ENCODE results near the gene XDH.

The XDH gene

GRCh38 chr2:31402388-31402787 is 12.2 kb downstream of the XDH start:
- DNase-seq (ENCODE audit: low spot score), result no peak

DNA sequence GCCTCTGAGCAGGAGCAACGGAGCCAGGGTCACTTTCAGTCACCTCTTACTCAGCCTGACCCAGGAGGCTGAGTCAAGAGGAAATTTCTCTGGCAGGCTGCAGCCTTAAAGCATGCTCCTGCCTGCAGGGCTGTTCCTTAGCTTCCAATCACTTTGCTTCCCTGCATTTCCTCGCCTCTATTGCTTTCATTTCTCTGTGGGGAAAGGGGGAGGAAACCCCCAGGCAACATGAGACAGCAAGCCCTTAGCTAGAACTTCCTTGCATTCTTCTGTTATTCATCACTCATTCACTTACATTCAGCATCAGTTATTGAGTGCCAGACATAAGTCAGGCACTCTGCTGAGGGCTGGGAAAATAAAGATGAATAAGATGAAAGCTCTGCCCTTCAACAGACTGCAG is 13.0 kb downstream of the XDH start:
- DNase-seq (ENCODE audit: low spot score), result no peak

DNA sequence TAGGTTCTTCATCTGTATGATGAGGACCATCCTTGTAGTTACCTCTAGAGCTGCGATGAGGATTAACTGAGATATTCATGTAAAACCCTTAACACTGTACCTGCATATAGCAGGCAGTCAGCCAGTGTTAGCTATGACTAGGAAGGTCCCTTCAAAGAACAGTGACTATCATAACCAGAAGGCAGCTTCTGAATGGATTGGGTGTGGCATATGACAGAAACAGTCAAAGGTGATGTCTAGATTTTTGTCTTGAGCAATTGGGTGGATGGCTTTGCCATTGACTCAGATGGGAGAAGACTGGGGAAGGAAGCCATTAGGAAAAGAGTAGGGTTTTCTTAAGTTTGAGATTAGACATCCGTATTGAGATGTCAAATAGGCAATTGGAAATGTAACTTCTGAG is 15.7 kb downstream of the XDH start:
- DNase-seq (ENCODE audit: low spot score), result no peak

DNA sequence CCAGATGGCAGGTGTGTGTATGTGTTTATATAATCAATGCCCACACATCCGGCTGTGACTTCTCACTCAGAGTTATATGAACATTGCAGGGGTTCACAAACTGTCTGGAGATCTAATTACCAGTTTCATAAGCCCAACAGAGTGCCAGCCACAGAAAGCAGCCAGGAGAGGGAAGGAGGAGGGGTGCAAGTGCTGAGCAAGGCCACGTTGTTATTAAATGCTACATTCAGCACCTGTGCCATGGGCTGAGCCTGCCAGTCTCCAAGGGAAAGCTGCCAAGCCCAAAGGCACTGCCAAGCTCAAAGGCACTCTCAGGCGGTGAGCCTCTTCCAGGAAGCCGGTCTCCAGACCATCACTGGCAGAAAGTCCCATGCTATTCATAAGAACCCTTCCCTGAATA is 17.4 kb downstream of the XDH start:
- DNase-seq (ENCODE audit: low spot score), result peak; percentile 40

- DNase-seq (ENCODE audit: low spot score), result no peak
Observed at GRCh38 chr2:31390324-31390723, 24.2 kb downstream of the XDH start.

- no peak for DNase-seq (ENCODE audit: low spot score)
Observed at GRCh38 chr2:31388736-31389135, 25.8 kb downstream of the XDH start.

DNA sequence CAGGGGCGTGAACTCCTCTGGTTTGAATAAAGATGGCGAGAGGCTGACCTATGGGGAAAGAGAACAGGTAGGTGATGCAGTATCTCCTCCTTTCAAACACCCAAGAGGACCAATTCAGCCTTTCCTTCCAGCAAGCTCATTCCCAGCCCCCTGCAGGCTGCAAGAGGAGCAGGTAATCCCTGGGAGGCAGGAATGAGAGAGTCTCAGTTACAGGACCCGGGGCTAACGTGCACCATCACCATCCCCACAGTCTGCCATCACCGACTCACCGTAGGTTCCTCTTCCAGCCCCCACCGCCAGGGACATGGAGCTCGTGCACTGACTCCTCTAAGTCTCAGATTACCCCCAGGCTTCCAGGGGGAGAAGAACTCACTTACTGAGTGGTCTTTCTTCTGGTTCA is 26.7 kb downstream of the XDH start:
- no peak for DNase-seq (ENCODE audit: low spot score)

DNA sequence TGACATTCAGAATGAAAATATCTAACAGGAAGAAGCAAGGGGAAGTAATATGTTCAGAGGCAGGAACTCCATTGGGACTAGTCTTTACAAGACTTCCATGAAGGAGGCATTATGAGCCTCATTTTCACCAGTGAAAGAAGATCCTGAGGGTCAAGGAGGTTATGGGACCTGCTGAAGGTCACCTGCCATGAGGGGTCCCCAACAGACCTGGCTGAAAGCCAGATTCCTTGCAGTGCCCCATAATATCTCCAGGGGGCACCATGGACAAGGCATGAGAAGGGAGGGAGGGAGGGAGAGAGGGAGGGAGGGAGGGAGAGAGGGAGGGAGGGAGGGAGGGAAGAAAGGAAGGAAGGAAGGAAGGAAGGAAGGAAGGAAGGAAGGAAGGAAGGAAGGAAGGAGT is 27.9 kb downstream of the XDH start:
- DNase-seq (ENCODE audit: low spot score), result no peak

DNA sequence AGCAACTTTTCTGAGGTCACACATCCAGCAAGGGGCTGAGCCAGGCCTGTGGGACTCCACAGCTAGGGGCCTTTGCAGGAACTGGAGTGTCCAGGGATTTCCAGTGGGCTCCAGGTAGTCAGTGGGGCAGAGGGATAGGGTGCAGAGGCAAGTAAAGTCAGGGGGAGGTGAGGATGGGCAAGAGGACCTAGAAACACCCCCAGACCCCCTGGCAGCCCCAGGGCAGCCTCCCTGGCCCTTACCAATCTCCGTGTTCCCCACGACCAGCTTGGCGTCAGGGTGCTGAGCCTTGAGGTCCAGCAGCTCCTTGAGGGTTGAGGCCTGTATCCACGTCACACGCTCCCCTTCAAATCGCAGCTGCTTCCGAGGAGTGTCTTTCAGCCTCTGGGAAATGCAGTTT is 28.4 kb downstream of the XDH start:
- DNase-seq (ENCODE audit: low spot score), result no peak

DNA sequence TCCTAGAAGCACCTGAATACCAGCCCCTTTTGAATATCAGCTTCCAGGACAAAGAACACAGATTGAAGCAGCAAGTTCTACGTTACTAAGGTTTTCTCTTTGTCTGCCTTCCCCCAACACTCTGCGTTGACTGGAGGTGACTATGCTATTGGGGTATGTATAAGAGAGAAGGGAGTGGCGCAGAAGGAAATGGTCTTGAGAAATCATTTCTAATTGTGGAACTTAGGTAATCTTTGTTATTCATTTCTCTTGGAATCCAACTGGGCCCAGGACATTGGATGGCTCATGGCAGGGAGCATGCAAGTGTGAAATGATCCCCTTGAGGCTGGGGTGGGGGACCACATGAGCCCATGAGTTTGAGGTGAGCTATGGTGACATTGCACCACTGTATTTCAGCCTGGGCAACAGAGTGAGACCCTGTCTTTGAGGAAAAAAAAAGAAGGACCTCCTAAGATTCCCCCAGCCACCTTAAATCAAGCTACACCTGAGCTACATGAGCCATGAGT is 29.7 kb downstream of the XDH start:
- no peak for DNase-seq (ENCODE audit: low spot score)

DNA sequence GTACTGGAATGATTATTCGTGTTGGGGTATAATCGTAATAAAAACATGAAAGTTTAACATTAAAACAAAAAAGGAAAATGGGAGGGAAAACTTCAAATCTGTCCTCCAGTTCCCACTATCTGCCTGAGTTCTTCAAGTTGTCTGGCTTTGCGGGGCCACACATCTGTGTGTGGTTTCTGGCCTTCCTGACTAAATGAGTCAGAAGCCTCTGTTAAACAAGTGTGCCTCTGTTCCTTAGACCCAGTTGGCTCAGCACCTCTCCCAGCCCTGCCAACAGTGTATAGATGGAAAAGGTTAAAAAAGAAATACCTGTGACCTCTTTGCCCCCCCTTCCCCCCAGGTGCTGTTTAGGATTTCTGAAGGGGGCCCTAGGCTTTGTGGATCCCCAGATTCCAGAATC is 30.2 kb downstream of the XDH start:
- no peak for DNase-seq (ENCODE audit: low spot score)

- DNase-seq (ENCODE audit: low spot score), result no peak
Observed at GRCh38 chr2:31383471-31384153, 30.9 kb downstream of the XDH start.

GRCh38 chr2:31382452-31383120 is 32.0 kb downstream of the XDH start:
- DNase-seq (ENCODE audit: low spot score), result no peak

GRCh38 chr2:31381601-31382000 is 32.9 kb downstream of the XDH start:
- no peak for DNase-seq (ENCODE audit: low spot score)

DNA sequence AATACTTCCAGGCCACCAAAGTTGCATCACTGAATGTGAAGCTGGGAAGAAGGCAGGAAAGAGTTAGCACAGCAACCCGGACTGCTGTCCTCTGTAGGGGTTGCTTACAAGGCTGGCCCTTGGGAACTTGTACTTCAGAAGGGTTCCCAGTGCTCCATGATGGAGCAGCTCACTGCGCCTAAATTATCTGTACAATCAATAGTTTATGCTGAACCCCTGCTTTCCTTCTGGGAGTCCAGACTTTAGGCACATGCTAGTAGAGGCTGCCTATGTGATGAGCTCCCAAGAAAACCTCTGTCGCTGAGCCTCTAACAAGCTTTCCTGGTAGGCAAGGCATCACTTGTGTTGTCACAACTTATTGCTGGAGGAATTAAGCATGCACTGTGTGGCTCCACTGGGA is 34.3 kb downstream of the XDH start:
- DNase-seq (ENCODE audit: low spot score), result no peak

DNA sequence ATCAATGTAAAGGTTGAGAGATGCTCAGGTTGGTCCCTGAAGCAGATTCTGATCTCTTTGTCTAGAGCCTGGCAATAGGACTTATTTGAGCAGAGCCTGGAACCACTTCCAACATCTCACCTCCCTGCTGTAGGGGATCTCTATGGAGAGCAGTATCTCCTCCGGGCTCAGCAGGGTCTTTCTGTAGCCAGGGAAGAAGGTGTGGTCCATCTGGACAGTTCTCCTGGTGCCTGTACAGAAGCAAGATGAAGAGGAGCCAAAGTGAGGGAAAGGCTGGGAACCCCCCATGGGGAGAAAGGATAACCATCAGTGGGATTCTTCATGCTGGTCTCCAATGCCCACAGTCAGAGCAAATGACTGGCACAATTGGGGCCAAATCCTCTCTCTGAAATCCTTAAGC is 34.8 kb downstream of the XDH start:
- no peak for DNase-seq (ENCODE audit: low spot score)

GRCh38 chr2:31378791-31379501 is 35.6 kb downstream of the XDH start:
- no peak for DNase-seq (ENCODE audit: low spot score)

DNA sequence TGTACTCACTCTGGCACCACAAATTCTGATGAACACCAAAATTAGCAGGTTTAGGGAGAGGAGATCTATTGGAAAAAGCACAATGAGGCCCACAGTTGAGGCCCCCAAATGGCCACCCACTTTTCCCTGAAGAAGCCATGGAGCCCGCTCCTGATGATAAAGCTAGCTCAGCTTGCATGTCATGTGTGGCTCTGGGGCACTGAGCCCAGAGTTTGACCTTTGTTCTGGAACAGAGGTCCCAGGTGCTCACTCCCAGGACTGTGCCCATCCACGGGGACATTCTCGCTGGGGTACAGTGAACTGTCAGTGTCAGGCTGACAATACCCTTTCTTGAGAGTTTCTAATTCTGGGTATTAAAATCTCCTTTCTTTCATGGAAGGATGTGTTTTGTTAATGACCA is 36.2 kb downstream of the XDH start:
- DNase-seq (ENCODE audit: low spot score), result no peak

GRCh38 chr2:31373127-31373526 is 41.4 kb downstream of the XDH start:
- DNase-seq (ENCODE audit: low spot score), result no peak

DNA sequence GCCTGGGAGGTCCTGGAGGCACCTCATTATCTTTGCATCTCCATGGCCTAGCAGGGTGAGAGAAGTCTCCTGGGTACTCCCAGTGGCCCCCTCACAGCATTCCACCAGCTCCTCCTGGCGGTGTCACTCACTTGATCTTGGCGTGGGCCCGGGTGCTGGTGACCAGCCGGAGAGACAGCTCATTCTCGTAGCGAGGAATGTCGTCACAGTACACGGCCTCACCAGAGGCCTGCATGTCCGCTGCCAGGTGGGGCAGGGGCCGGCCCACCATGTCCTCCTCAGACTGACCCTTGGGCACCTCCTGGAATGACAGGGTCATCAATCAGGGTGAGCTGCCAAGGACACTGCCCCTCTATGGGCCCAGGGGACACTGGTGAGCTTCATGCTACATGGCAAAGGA is 42.4 kb downstream of the XDH start:
- no peak for DNase-seq (ENCODE audit: low spot score)

DNA sequence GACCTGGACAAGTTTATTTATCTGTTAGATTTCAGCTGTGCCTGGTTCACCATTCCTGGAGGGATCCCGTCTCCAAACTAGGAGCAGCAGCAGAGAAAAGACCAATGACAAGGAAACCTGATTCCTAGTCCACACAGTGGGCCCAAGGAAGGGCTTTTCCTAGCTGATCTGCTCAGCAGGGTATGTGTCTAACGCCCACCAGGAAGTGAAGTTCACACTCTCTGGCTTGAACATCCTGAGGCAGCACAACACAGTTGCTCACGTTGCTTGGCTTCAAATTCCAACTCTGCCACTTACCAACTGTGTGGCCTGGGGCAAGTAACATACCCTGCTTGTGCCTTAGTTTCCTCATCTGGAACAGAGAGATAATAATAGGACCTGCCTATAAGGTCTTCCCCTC is 42.9 kb downstream of the XDH start:
- no peak for DNase-seq (ENCODE audit: low spot score)

DNA sequence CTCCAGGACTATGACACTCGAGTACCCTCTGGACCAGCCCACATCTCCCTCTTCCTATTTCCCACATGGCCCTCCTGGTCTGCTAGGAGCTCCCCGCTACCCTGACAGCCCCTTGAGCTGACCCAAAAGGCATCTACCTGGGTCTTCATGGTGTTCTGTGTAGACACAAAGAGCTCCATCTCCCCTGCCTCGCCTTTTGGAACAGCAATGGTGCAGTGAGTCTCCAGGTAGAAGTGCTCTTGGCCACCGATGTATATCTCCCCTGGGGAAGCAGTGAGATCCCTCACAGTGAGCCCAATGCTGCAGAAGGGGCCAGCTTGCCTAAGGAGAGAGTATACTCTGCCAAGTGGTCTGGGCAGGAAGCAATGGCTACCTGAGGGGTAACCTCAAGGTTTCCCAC is 47.8 kb downstream of the XDH start:
- DNase-seq (ENCODE audit: low spot score), result no peak

GRCh38 chr2:31365834-31366505 is 48.6 kb downstream of the XDH start:
- DNase-seq (ENCODE audit: low spot score), result no peak
